Right cardiac atrium (tissue), 5 donors: Measurements from ENCODE around the gene ADAMTSL2. TPM values are rescaled to one million over a fixed set of nuclear protein-coding genes. Genes with fewer than 3 reads are reported as not detected.

Experiments
- ATAC-seq, 2 donors: fragments of 200-7000 bp; cut with Tn5 transposase; one replicate each; pipeline versions ENCODE4 v1.8.0 to v1.9.1; 2020; ENCODE audit warnings: moderate library complexity in 2 of 2, mild to moderate bottlenecking in 1 of 2
- DNase-seq, 3 donors: peaks; one replicate each; pipeline ENCODE4 v3.0.0-alpha.2; 2020
- H3K27ac ChIP-seq: one replicate; pipeline ENCODE4 v1.5.1; 2013; ENCODE audit warnings: mild to moderate bottlenecking, low read length, control low read depth, moderate library complexity
- H3K27me3 ChIP-seq: one replicate; pipeline ENCODE4 v1.6.1; 2013; ENCODE audit not compliant: control insufficient read depth, insufficient read depth
- H3K4me1 ChIP-seq: one replicate; pipeline ENCODE4 v1.6.1; 2013; ENCODE audit warnings: low read length; ENCODE audit not compliant: control insufficient read depth, insufficient read depth
- H3K4me3 ChIP-seq: one replicate; pipeline ENCODE4 v1.5.1; 2013; ENCODE audit warnings: low read length, control low read depth
- H3K9me3 ChIP-seq: one replicate; pipeline ENCODE4 v1.6.1; 2013; ENCODE audit warnings: low read length; ENCODE audit not compliant: control insufficient read depth
- WGBS: extraction: QIAGEN DNeasy Blood & Tissue Kit; methylation state at CpG from one replicate; pipeline ENCODE4 v1.1.7; 2013; 5-methylcytosine and 5-hydroxymethylcytosine counted together
- intact Hi-C, 4 donors: fragments of 100-400 bp; cut with DNase I; formaldehyde crosslinking; loops; one replicate each; pipeline versions ENCODE4 v1.11.0 to v1.14.0; 2022 to 2023
- polyA plus RNA-seq: library from polyadenylated mRNA; stranded (reverse); fragments of 200-250 nt; gene quantifications from one replicate; pipeline ENCODE4 v1.2.3, GENCODE V29; 2013
- total RNA-seq, 4 donors: library from RNA; stranded (reverse); fragmentation: NEBNext Ultra II Directional; extraction: Animal tissue kit (Norgen Biotek cat#: 25700); gene quantifications; one replicate each; pipeline ENCODE4 v1.2.1, GENCODE V29; 2021
- donor health status: healthy with polysubstance abuse.
- donor health status: DM: no; HTN: yes; CAD: no.
- donor health status: DM: no; HTN: no; CAD: no.
- donor health status: DM: no; HTN: yes; CAD: no; lungs with severe emphysema.
- donor health status: DM: yes; HTN: yes; CAD: no.

Gene ADAMTSL2
- total and polyA plus RNA-seq, 5 donors = 30.3 to 90.2 (median 39.1) TPM

DNA sequence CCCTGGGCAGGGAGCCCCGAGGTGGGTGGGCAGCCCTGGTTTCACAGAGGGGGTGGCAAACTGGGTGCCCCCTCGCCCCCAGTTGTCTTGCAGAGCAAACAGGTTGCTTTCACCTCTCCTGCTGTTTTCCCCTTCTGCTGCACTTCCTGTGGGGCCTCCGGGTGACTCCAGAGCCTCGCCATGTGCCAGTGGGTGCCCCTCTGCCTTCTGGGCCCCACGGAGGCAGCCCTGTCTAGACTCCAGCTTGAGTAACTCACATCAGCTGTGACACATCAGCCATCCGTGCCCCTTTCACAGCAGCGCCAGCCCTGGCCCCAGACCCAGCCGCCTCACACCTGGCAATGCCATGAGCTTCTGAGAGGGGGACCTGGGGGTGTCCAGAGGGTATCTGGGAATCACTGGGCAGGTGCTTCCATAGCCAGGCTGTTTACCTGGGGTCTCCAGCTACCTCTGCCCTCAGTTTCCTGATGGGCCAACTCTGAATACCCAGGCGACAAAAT, 36.9 kb downstream of the ADAMTSL2 start:
- DNase-seq = peak in 2 of 3 donors; percentile 43 to 67
- Histone ChIP-seq H3K9me3 (no peaks in the 10 kb centered on the region), H3K27ac (no peak overlapping the region), H3K4me1 (peaks cover under 1% of the 10 kb centered on the region), H3K27me3 (no peaks in the 10 kb centered on the region), H3K4me3 (no peak overlapping the region)
- 85% methylated on average over 9 of the region's 9 CpGs for WGBS
- no peak for ATAC-seq
- intact Hi-C loops = no loop called here

DNA sequence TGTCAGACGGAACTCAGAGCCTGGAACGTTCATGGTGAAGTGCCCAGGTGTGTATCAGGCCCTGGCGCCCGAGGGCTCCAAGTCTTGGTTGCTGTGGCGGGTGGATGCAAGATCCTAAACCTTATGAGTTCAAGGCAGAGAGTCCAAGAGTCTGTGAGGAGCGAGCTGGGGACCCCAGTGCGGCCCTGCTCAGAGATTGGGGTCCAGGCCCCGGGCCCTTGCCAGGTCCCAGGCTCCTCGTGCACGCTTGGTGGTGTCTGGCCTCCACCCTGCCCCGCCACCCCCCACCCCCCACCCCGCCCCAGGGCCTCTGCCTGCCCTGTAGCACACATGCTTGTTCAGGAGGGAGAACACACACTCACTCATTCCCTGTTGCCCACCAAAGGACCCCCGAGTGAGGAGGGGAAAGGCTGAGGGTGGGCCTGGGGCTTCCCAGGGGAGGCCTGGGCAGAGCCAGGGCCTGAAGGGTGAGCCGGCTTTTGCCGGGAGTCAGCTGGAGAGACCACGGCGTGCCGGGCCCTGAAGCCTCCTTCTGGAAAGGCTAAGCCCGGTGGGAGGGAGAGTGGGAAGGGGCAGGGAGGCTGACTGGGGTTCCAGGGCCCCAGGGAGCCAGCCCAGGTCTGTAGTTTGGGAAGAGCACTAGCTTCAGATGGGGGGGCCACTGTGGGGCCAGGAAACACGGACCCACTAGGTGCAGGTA, 37.5 kb downstream of the ADAMTSL2 start:
- WGBS = 80% methylated on average over 20 of the region's 20 CpGs
- no peaks in the 10 kb centered on the region for H3K27me3 ChIP-seq
- peaks cover 2% of the 10 kb centered on the region for H3K4me1 ChIP-seq
- H3K9me3 ChIP-seq = no peaks in the 10 kb centered on the region
- peak in 2 of 3 donors; percentile 56 to 72 for DNase-seq
- no peak overlapping the region for H3K27ac ChIP-seq
- intact Hi-C loops = no loop called here
- ATAC-seq = no peak
- no peak overlapping the region for H3K4me3 ChIP-seq

DNA sequence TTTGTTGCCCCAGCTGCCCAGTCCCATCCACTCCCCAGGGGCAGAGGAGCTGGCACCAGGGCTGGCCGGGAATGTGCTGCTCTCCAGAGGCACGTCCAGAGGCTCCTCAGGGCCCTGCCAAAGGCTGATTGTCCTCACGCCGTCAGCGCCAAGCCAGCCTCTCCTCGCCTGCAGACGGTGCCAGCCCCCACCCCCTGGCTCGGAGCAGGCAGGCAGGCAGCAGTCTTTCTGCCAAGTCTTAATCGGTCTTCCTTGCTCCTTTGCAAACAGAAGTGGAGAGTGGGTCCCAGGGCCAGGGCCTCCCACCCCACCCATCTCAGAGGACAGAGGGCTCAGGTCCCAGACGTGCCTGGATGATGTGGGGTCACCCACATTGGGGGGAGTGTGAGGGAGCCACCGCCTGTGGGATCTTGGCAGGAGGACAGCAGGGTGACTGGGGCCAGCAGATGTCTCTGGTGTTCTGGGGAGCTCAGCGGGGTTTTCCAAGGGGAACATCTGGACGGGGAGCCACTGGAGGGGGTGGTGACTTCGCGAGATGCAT, 38.4 kb downstream of the ADAMTSL2 start:
- WGBS = 40% methylated on average over 15 of the region's 15 CpGs
- DNase-seq (peak; percentile 87 to 95 (median 94)), ATAC-seq (peak; percentile 74 to 80)
- no peaks in the 10 kb centered on the region for H3K27me3 ChIP-seq
- peaks cover 2% of the 10 kb centered on the region for H3K4me1 ChIP-seq
- no peaks in the 10 kb centered on the region for H3K9me3 ChIP-seq
- no peak overlapping the region for H3K27ac ChIP-seq
- no peak overlapping the region for H3K4me3 ChIP-seq
- intact Hi-C loops = no loop called here

DNA sequence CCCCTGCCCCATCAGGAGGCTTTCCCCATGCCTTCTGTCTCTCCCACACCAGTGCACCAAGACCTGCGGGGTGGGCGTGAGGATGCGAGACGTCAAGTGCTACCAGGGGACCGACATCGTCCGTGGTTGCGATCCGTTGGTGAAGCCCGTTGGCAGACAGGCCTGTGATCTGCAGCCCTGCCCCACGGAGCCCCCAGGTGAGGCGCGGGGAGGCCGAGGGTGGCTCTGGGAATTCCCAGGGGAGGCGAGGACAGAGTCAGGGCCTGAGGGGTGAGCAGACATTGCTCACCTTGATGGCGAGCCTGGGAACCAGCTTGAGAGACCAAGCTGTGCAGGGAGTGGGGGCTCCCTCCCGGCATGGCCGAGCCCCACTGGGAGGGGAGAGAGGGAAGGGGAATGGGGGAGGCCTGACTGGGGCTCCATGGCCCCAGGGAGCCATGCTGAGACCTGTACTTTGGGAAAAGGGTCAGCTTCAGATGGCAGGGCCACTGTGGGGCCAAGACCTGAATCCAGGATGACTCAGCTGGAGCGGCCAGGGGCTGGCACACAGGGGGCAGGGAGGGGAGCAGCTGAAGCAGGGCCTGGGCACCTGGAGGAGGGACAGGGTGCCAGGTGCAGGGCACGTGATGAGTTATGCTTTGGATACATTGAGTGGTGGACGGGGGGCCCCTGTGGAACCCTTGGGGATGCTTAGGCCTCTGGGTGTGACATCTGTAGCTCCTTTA, 39.4 kb downstream of the ADAMTSL2 start:
- 96% methylated on average over 21 of the region's 21 CpGs for WGBS
- no peak overlapping the region for H3K27ac ChIP-seq
- H3K9me3 ChIP-seq = no peaks in the 10 kb centered on the region
- DNase-seq (peak in 2 of 3 donors; percentile 61 to 71), ATAC-seq (no peak)
- peaks cover 2% of the 10 kb centered on the region for H3K4me1 ChIP-seq
- no peak overlapping the region for H3K4me3 ChIP-seq
- H3K27me3 ChIP-seq = no peaks in the 10 kb centered on the region
- intact Hi-C loops = no loop called here

DNA sequence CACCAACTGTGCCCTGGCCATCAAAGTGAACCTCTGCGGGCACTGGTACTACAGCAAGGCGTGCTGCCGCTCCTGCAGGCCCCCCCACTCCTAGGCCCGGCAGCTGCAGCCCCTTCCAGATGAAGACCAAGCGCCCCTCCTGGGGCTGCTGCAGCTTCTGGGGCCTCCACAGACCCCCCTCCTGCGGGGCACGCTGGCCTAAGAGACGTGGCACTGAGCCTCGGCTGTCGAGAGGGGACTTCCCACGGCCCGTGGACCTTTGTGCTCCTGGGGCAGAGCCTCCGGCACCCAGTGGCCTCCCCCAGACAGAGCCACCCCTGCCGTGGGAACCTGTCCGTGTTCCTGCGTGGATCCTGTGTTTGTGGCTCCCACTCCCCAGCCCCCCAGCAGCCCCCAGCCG, 40.3 kb downstream of the ADAMTSL2 start:
- H3K27me3 ChIP-seq = no peaks in the 10 kb centered on the region
- DNase-seq (peak in 2 of 3 donors; percentile 56 to 64), ATAC-seq (no peak)

DNA sequence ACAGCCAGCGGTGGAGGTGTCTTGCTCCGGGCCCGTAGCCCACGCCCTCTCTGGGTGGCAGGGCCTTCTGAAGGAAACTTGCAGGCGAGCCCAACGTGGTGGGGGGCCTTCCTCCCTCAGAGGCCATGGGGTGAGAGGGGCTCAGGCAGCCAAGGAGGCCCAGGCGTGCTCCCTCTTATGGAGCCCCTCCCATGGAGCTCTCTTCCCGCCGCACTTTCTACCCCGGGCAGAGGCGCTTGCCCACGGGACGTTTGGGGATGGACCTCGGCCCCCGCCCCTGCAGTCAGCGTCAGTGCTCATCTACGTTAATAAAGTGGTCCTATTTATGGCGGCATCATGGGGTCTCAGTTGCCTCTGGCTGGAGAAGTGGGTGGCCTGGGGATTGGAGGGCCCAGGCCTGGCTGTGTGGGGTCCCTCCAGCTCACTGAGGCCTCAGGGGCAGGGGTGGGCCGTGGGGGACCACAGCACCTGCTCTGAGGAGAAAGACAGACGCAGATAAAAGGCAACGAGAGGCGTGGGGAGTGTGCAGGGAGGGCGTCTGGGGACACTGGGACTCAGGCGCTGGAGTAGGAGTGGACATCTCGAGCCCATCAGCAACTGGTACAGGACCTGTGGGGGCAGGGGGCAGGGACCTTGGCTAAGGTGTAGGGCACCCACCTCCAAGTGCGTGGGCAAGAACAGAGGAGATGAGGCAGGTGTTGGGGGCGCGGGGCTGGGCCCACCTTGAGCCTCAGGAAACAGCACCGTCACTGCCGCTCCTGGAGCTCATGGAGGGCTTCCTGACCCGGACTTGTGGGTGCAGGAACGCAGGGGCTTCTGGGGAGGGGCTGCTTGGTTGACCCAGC, 40.9 kb downstream of the ADAMTSL2 start:
- 83% methylated on average over 32 of the region's 32 CpGs for WGBS
- intact Hi-C loops = no loop called here
- Histone ChIP-seq H3K4me1 (peaks cover 2% of the 10 kb centered on the region), H3K9me3 (no peaks in the 10 kb centered on the region), H3K27ac (no peak overlapping the region), H3K27me3 (no peaks in the 10 kb centered on the region), H3K4me3 (no peak overlapping the region)
- ATAC-seq = no peak
- DNase-seq = peak in 2 of 3 donors; percentile 61 to 64

More for the DNA sequence above, 40.3 kb downstream of the ADAMTSL2 start:
- Histone ChIP-seq H3K27ac (no peak overlapping the region), H3K9me3 (no peaks in the 10 kb centered on the region), H3K4me1 (peaks cover 2% of the 10 kb centered on the region), H3K4me3 (no peak overlapping the region)
- 82% methylated on average over 17 of the region's 17 CpGs for WGBS
- intact Hi-C loops = no loop called here

DNA sequence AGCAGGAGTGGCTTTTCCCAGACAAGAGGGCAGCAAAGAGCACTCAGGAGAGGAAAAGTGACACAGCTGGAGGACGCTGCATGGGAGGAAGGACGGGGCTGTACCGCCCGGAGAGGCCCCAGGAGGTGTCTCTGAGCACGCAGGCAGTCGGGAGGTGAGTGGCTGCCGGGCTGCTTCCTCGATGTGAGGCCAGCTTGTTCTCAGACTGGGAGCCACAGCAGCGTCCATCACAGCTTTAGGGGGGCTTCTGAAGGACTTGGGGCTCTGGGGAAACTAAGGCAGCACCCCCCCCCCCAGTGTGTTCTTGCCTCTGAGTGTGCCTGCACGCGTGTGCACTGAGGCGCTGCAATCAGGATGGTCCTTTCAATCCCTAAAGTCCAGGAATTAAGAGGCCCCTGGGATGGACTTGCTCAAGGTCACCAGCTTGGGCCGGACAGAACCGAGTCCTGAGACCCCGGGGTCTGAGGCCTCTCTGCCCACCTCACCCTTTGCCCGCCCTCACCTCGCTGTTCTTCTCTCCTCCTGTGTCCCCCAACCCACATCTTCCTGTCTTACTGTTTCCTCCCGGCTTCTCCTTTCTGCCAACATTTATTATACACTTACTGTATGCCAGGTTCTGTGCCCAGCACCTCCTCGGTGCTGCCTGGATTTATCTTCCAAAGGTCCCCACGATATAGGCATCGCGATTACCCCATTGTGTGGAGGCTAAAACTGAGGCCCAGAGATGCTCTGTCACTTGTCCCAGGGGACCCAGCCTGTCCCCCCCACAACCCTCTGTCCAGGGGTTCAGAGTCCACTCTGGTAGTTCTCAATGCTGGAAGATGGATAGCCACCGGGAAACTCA, 41.7 kb downstream of the ADAMTSL2 start:
- DNase-seq = peak; percentile 18 to 72 (median 68)
- Histone ChIP-seq H3K27me3 (no peaks in the 10 kb centered on the region), H3K4me3 (no peak overlapping the region), H3K9me3 (no peaks in the 10 kb centered on the region), H3K27ac (peak overlapping the region; percentile 3), H3K4me1 (peaks cover 2% of the 10 kb centered on the region)
- intact Hi-C loops = no loop called here
- ATAC-seq = no peak
- WGBS = 65% methylated on average over 23 of the region's 23 CpGs

DNA sequence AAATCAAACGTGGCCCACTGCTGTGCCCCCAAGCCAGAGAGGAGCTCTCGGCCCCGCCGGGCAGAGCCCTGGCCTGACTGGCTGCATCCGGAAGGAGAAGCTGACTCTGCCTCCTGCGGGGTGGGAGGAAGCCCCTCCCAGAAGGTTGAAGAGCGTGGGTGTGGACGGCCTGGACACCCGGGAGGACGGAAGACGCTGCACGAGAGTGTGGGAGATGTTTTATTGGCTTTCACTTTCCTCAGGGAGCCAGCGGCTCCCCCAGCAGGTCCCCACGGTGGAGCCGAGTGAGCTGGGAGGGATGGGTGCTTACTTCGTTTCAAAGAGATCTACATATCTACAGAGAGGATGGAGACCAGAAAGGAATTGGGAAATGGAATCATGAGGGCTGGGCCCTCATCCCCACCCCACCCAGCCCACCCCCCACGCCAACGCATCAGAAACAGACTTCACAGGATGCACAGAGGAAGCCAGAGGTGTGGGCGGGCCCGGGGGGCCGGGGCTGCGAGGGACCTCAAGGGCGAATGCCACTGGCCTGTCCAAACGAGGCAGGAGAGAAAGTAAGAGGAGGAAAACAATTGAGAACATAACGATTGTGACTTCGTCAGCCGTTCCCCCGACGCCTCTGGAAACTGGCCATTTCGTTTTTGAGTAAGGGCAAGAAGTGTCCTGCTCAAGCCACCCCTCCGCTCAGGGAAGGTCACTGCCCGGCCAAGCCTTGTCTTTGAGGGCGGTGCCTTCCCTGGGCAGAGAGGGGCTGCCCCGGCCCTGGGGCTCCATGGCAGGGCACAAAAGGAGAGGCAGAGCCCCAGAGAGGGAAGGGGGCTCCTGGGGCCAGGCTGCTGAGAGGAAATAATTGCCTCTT, 42.6 kb downstream of the ADAMTSL2 start:
- Histone ChIP-seq H3K27me3 (no peaks in the 10 kb centered on the region), H3K9me3 (no peaks in the 10 kb centered on the region), H3K27ac (peak overlapping the region; percentile 27), H3K4me3 (no peak overlapping the region), H3K4me1 (peaks cover 2% of the 10 kb centered on the region)
- DNase-seq (peak; percentile 69 to 83 (median 83)), ATAC-seq (peak; percentile 2 to 44)
- intact Hi-C loops = no loop called here
- 41% methylated on average over 34 of the region's 34 CpGs for WGBS

DNA sequence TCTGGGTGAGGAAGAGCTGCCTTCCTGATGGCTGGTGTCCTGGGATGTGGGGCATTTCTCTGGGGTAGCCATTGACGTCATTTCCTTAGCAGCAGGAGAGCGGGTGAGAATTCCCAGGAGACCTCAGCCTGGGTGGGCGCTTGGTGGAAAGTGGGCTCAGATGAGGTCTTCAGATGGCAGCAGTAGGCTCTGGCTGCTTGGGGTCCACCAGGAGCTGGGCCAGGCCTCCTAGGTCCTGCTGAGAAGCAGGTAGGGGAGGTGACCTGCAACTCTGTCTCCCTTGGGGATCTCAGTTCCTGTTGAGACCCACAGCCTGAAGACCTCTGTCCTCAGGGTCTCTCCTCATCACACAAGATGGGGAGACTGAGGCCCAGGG, 43.2 kb downstream of the ADAMTSL2 start:
- Histone ChIP-seq H3K4me1 (peaks cover 4% of the 10 kb centered on the region), H3K27me3 (no peaks in the 10 kb centered on the region), H3K27ac (peak overlapping the region; percentile 27), H3K4me3 (no peak overlapping the region), H3K9me3 (no peaks in the 10 kb centered on the region)
- ATAC-seq (no peak), DNase-seq (peak; percentile 22 to 52 (median 50))
- intact Hi-C loops = no loop called here
- 67% methylated on average over 3 of the region's 3 CpGs for WGBS
